ENCODE results near the gene BMP3.

BMP3 gene

GRCh38 chr4:81062001-81062400 lies 31.5 kb downstream of the BMP3 start:
- Histone ChIP-seq H3K4me1 (ENCODE audit: control insufficient read depth, insufficient read depth, low read length) (no peaks in the 10 kb centered on the region), H3K9me3 (ENCODE audit: control insufficient read depth, insufficient read depth, low read depth, low read length) (no peaks in the 10 kb centered on the region), H3K36me3 (ENCODE audit: control insufficient read depth in 2 of 2, insufficient read depth in 1 of 2, low read length in 2 of 2) (no peaks in the 10 kb centered on the region), H3K4me3 (ENCODE audit: low read depth, low read length) (no peak overlapping the region), H3K27ac (ENCODE audit: extremely low read depth, low read depth, low read length) (no peak overlapping the region)
- TF ChIP-seq GLI2 (tag by site-specific recombination; IDR thresholded peaks at IDR 0.05; ENCODE audit: borderline replicate concordance, low read depth) = no peak
- TF ChIP-seq ZNF202 (tag by site-specific recombination; IDR thresholded peaks at IDR 0.05; ENCODE audit: borderline replicate concordance) = no peak
- POLR2A ChIA-PET = no interaction called here
- CTCF ChIA-PET = interaction anchor here (1.0 to 1.3 kb wide), 3 partner anchors 9 to 699 kb away, joined by 3 to 4 read pairs (median 3); no protein-coding TSS in a partner anchor

GRCh38 chr4:81065446-81065845 lies 34.9 kb downstream of the BMP3 start:
- ChIA-PET POLR2A (no interaction called here), CTCF (interaction anchor here (1.0 kb wide), 1 partner anchor 287 kb away, joined by 3 read pairs; no protein-coding TSS in a partner anchor)
- H3K4me3 ChIP-seq (ENCODE audit: low read depth, low read length) = no peak overlapping the region
- H3K27ac ChIP-seq (ENCODE audit: extremely low read depth, low read depth, low read length) = no peak overlapping the region
- TF ChIP-seq ZNF169 (tag by site-specific recombination; IDR thresholded peaks at IDR 0.05) (no peak), KLF1 (tag by site-specific recombination; IDR thresholded peaks at IDR 0.05) (no peak), ZNF121 (tag by site-specific recombination; IDR thresholded peaks at IDR 0.05) (no peak), ZNF514 (tag by site-specific recombination; IDR thresholded peaks at IDR 0.05) (no peak), ZNF157 (tag by site-specific recombination; IDR thresholded peaks at IDR 0.05) (no peak), ZBTB44 (tag by site-specific recombination; IDR thresholded peaks at IDR 0.05) (no peak), ZBTB20 (tag by site-specific recombination; IDR thresholded peaks at IDR 0.05) (no peak), ZNF174 (tag by site-specific recombination; IDR thresholded peaks at IDR 0.05) (no peak), GLI2 (tag by site-specific recombination; IDR thresholded peaks at IDR 0.05; ENCODE audit: borderline replicate concordance, low read depth) (no peak), ZNF792 (tag by site-specific recombination; IDR thresholded peaks at IDR 0.05) (no peak), ZNF214 (tag by site-specific recombination; IDR thresholded peaks at IDR 0.05; ENCODE audit: borderline replicate concordance) (no peak), ZNF146 (tag by site-specific recombination; IDR thresholded peaks at IDR 0.05) (no peak), ZNF366 (tag by site-specific recombination; conservative IDR thresholded peaks at IDR 0.05) (no peak), ZNF670 (tag by site-specific recombination; IDR thresholded peaks at IDR 0.05; ENCODE audit: low read depth) (no peak), ZNF530 (tag by site-specific recombination; IDR thresholded peaks at IDR 0.05; ENCODE audit: low read depth) (no peak), ZNF785 (tag by site-specific recombination; IDR thresholded peaks at IDR 0.05) (no peak), ZNF148 (tag by site-specific recombination; IDR thresholded peaks at IDR 0.05; ENCODE audit: borderline replicate concordance) (no peak), KLF10 (tag by site-specific recombination; IDR thresholded peaks at IDR 0.05) (no peak)
- H3K36me3 ChIP-seq (ENCODE audit: control insufficient read depth in 2 of 2, insufficient read depth in 1 of 2, low read length in 2 of 2) = no peaks in the 10 kb centered on the region
- H3K4me1 ChIP-seq (ENCODE audit: control insufficient read depth, insufficient read depth, low read length) = no peaks in the 10 kb centered on the region
- H3K9me3 ChIP-seq (ENCODE audit: control insufficient read depth, insufficient read depth, low read depth, low read length) = no peaks in the 10 kb centered on the region
